Measurements from ENCODE around the gene CCDC71. TPM values are rescaled to one million over a fixed set of nuclear protein-coding genes. Genes with fewer than 3 reads are reported as not detected.

CCDC71 gene
- 10 to 100 TPM; 19.9 to 25.6 (median 23.7) TPM for total RNA-seq

GRCh38 chr3:49165771-49166751 is at the start of gene CCDC71:
CCDC71 (minus strand) TSS chr3:49166331; CDS start chr3:49164208, 2,123 bp downstream.
- peak; percentile 48 for TF ChIP-seq POLR2A (IDR thresholded peaks at IDR 0.05; ENCODE audit: low read depth)
- TF ChIP-seq CTCF (IDR thresholded peaks at IDR 0.05): peak in 1 of 3 experiments; percentile 8
- no peak for TF ChIP-seq EP300 (IDR thresholded peaks at IDR 0.05)
- peak; percentile 81 to 88 for TF ChIP-seq POLR2AphosphoS5 (IDR thresholded peaks at IDR 0.05)
- Histone ChIP-seq H3K4me3 (peak within 1 kb of the TSS; percentile 88 to 99 (median 94)), H3K9me3 (no peaks in the 10 kb centered on the region), H3K36me3 (peaks cover 13 to 33% (median 30%) of the 10 kb centered on the region in 4 donors), H3K4me1 (peaks cover 22 to 47% (median 40%) of the 10 kb centered on the region in 4 donors), H3K27me3 (no peaks in the 10 kb centered on the region), H3K27ac (replicated peaks in 1 of 4) (peak within 1 kb of the TSS; percentile 89 to 95 (median 94))
- intact Hi-C loops (cut with DNase I): no loop called here
- no peak for DNase-seq (ENCODE audit: extremely low spot score)
- 3% methylated on average over 12 of the region's 69 CpGs for WGBS

- 85% methylated on average over 2 of the region's 2 CpGs for WGBS
- Histone ChIP-seq H3K36me3 (peaks cover 0 to 11% (median 0%) of the 10 kb centered on the region in 4 donors), H3K27ac (replicated peaks in 1 of 4) (no peak overlapping the region), H3K4me3 (no peak overlapping the region), H3K4me1 (peaks cover 14 to 36% (median 25%) of the 10 kb centered on the region in 4 donors), H3K9me3 (no peaks in the 10 kb centered on the region), H3K27me3 (no peaks in the 10 kb centered on the region)
- TF ChIP-seq POLR2A (IDR thresholded peaks at IDR 0.05; ENCODE audit: low read depth) (no peak), EP300 (IDR thresholded peaks at IDR 0.05) (no peak), POLR2AphosphoS5 (IDR thresholded peaks at IDR 0.05) (no peak), CTCF (IDR thresholded peaks at IDR 0.05) (no peak)
- intact Hi-C loops (cut with DNase I): no loop called here
- DNase-seq (ENCODE audit: extremely low spot score): no peak
Measured at GRCh38 chr3:49213998-49214397, 47.9 kb upstream of the CCDC71 start.

- no CpG with 5 or more reads among the region's 15 CpGs for WGBS
- TF ChIP-seq EP300 (IDR thresholded peaks at IDR 0.05) (no peak), POLR2AphosphoS5 (IDR thresholded peaks at IDR 0.05) (no peak)
- no peak for DNase-seq (ENCODE audit: extremely low spot score)
Measured at GRCh38 chr3:49213541-49213943, 47.4 kb upstream of the CCDC71 start.

GRCh38 chr3:49199900-49200281 is 33.8 kb upstream of the CCDC71 start:
- 64% methylated on average over 15 of the region's 15 CpGs for WGBS
- intact Hi-C loops (cut with DNase I): no loop called here
- Histone ChIP-seq H3K4me3 (peak overlapping the region; percentile 46 to 72 (median 60)), H3K36me3 (no peaks in the 10 kb centered on the region), H3K9me3 (no peaks in the 10 kb centered on the region), H3K4me1 (peaks cover 7 to 34% (median 17%) of the 10 kb centered on the region in 4 donors), H3K27ac (replicated peaks in 1 of 4) (peak overlapping the region; percentile 49 to 90 (median 74)), H3K27me3 (no peaks in the 10 kb centered on the region)
- peak in 1 of 2 donors; percentile 14 for TF ChIP-seq POLR2AphosphoS5 (IDR thresholded peaks at IDR 0.05)
- no peak for TF ChIP-seq POLR2A (IDR thresholded peaks at IDR 0.05; ENCODE audit: low read depth)
- TF ChIP-seq EP300 (IDR thresholded peaks at IDR 0.05): no peak
- DNase-seq (ENCODE audit: extremely low spot score): no peak

More at GRCh38 chr3:49213541-49213943, 47.4 kb upstream of the CCDC71 start:
- Histone ChIP-seq H3K9me3 (no peaks in the 10 kb centered on the region), H3K27me3 (no peaks in the 10 kb centered on the region), H3K4me1 (peaks cover 9 to 31% (median 21%) of the 10 kb centered on the region in 4 donors), H3K27ac (replicated peaks in 1 of 4) (no peak overlapping the region), H3K4me3 (no peak overlapping the region), H3K36me3 (peaks cover 0 to 14% (median 0%) of the 10 kb centered on the region in 4 donors)
- intact Hi-C loops (cut with DNase I): no loop called here

- H3K4me3 ChIP-seq: peak overlapping the region; percentile 46 to 72 (median 60)
- 19% methylated on average over 35 of the region's 53 CpGs for WGBS
- H3K27me3 ChIP-seq: no peaks in the 10 kb centered on the region
- H3K36me3 ChIP-seq: no peaks in the 10 kb centered on the region
- peak overlapping the region; percentile 49 to 90 (median 74) for H3K27ac ChIP-seq (replicated peaks in 1 of 4)
- peaks cover 7 to 34% (median 17%) of the 10 kb centered on the region in 4 donors for H3K4me1 ChIP-seq
- DNase-seq (ENCODE audit: extremely low spot score): no peak
- no peaks in the 10 kb centered on the region for H3K9me3 ChIP-seq
- intact Hi-C loops (cut with DNase I): no loop called here
- no peak for TF ChIP-seq POLR2A (IDR thresholded peaks at IDR 0.05; ENCODE audit: low read depth)
- no peak for TF ChIP-seq CTCF (IDR thresholded peaks at IDR 0.05)
- TF ChIP-seq EP300 (IDR thresholded peaks at IDR 0.05): no peak
- TF ChIP-seq POLR2AphosphoS5 (IDR thresholded peaks at IDR 0.05): peak; percentile 82 to 86
Measured at GRCh38 chr3:49199239-49199899, 33.2 kb upstream of the CCDC71 start.
